GM18507 (cell line): ENCODE results near the gene SYN1.

Experiments
- DNase-seq: peaks from one replicate; pipeline ENCODE4 v3.0.0; 2011; ENCODE audit warnings: low read depth; ENCODE audit not compliant: insufficient read length; ENCODE audit errors: extremely low spot score
- FAIRE-seq: peaks from 2 replicates; lab custom pipeline; 2011; peaks lifted over from hg19 to GRCh38; lab: Jason Lieb, UNC

Gene SYN1

DNA sequence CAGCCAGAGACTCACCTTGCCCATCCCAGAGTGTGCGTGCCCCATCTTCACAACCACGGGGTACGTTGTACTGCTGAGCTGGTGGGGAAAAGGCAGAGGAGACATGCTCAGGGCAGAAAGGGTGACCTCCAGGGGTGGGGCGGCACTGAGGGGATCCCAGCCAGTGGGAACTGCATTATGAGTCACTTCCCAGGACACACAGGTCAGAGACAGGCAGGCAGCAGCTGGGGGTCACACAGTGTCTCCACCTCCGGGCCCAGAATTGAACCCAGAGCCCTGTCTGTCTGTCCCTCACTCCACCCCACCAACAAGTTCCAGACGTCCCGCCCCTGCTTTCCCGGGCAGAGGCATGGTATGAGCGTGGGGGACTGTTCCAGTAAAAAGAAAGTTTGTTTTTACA, 42.2 kb downstream of the SYN1 start:
- no peak for DNase-seq

DNA sequence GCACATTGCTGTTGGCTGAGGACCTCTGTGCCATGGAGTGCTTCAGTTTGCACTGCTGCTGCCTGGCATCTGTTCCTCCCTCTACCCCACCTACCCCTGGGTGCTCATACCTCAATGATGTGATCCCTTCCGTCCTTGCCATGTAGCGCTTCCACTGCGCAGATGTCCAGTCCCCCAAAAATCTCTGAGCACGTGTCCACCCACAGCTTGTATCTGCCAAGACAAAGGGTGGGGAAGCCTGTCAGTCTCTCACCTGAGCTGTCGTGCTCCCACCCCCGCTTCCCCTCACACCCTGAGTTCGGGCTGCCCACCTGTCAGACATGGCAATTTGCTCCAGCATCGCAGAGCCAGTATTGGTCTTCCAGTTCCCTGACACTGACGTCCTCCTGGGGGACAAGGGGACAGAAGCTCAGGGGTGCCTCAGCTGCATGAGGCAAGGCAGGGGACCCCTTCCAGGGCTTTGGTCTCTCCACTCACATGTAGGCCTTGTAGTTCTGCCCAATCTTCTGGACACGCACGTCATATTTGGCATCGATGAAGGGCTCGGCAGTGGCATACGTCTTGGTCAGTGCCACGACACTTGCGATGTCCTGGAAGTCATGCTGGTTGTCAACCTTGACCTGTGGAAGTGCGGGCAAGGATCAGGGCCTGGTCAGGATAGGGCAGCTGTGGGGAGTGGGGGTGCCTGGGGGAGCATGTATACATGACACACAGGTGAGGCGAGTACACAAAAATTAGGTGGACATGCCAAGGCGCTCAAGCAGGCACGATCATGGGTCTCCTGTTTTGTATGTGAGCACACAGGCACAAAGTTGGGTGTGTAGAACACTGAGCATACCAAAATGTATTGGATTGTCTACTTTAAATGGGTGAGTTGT, 43.4 kb downstream of the SYN1 start:
- FAIRE-seq: no peak
- DNase-seq: no peak

More for the DNA sequence above, 42.2 kb downstream of the SYN1 start:
- no peak for FAIRE-seq

DNA sequence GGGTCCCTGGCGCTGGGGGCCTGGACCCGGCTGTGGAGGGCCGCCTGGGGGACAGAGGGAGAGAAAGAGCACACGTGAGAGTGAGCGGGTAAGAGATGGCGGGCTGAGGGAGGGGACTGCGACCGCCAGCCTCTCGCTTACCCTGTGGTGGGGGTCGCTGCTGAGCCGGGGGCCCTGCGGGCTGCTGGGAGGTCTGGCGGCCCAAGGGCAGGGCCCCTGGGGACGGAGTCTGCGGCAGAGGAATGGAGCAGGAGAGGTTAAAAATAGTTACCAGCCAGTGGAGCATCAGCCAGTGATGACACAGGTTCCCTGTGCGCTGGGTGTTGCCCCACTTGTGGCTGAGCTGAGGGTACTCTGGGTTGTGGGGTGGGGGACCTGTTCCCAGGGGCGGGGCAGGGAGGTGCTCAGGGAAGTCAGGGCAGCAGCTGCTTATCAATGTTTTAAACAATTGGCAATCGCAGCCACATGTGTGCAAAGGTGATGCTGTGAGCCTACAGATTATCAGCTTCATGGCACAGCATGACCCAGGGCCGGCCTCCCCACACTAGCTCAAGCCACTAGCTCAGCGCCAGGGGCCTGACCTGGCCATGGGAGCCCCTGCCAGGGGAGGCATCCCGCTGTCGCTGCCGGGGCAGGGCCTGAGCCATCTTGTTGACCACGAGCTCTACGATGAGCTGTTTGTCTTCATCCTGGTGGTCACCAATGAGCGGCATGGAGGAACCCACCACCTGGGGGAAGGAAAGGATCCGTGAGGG, 44.9 kb downstream of the SYN1 start:
- no peak for FAIRE-seq
- no peak for DNase-seq

DNA sequence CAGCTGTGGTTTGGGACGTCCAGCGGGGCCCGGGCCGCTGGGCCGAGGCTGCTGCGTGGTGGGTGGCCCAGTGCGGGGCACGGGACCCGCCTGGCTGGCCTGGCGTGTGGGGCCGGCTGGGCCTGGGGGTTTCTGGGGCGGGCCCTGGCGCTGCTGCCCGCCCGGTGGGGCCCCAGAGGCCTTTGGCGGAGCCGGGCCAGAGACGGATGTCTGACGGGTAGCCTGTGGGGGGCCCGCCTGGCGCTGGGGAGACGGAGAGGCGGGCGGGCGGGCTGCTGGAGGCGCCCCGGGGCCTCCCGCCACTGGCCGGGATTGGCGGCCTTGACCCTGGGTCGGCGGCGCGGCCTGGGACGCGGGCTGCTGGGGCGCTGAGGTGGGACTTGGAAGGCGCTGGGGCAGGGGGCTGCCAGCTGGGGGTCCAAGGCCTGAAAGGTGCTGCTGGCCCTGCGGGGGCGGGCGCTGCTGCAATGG, 45.5 kb downstream of the SYN1 start:
- DNase-seq (no peak), FAIRE-seq (no peak)

DNA sequence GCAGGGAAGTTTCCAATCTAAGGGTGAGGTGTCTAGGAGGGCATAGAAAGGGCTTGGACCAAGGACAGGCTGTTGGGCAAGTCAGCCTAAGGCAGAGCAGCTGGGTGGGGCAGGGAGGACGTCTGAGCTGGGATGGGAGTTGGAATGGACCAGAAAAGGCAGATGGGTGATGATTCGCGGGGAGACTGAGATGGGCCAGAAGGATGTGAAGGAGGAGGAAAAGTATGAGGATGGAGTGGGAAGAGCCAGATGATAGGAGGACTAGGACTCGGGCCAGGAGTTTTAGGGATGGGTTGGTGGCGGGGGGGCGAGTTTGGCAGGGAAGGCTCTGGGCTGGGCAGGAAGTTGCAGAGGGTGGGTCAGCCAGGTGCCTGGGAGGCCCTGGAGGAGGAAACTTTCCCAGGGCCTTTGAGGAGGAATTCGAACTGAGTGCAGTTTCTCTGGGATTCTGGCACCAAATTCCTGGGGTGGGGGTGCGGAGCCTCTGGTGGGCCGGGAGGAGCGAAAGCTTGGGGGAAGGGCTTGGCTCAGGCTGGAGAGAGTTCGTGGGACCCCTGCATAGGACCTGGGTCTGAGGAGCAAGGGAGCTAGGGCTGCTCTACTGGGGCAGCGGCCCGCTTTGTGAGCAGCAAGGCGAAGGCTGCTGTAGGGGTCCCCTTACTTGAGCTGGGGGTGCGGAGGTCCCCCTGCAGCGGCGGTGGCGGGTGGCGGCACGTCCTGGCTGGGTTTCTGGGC, 46.1 kb downstream of the SYN1 start:
- DNase-seq (no peak), FAIRE-seq (no peak)

DNA sequence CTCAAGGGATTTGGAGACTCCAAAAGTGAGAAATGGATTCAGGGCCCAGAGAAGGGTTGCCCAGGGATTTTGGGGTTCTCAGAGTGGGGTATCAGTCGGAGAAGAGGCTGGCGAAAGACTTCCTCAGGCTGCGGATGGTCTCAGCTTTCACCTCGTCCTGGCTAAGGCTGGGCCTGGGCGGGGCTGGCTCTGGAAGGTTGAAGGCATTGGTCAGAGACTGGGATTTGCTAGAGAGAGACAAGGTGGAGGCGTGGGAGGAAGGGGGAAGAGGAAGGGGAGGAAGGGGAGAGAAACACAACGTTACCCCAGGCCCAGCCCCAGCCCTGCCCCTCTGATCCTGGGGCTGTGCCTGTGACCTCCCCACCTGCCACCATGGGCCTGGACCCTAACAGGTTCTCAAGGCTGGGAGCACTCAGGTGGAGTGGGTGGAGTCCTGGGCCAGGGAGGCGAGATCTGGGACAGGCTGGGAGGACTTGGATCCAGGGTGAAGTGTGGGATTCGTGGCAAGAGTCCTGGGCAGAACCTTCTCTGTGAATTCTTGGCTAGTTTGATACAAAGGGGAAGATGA, 46.8 kb downstream of the SYN1 start:
- DNase-seq: no peak
- FAIRE-seq: no peak

DNA sequence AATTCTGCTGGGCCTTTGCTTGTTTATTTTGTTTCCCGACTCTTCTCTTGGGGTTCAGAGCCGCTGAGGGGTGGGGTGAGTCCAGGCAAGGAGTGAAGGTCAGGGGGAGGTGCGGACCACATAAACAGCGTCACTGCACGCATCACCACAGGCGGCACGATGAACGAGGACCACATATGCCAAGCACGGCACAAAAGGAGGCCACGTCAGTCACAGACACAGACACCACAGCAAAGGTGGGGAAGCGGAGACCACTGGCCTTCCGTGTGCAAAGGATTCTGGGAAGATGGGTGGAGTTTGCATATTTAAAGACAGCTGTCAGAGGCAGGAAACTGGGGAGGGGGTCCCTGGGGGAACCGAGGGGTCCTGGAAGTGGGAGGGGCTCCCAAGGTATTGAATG, 47.8 kb downstream of the SYN1 start:
- FAIRE-seq (no peak), DNase-seq (no peak)

DNA sequence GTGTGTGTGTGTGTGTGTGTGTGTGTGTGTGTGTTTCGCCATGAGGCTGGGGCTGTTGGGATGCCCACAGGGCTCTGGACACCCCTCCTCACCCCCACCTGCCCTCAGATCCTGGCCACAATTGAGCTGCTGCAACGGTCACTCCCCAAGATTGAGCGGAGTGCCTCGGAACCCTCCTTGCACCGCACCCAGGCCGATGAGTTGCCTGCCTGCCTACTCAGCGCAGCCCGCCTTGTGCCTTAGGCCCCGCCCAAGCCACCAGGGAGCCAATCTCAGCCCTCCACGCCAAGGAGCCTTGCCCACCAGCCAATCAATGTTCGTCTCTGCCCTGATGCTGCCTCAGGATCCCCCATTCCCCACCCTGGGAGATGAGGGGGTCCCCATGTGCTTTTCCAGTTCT, 48.4 kb downstream of the SYN1 start:
- DNase-seq (no peak), FAIRE-seq (no peak)

DNA sequence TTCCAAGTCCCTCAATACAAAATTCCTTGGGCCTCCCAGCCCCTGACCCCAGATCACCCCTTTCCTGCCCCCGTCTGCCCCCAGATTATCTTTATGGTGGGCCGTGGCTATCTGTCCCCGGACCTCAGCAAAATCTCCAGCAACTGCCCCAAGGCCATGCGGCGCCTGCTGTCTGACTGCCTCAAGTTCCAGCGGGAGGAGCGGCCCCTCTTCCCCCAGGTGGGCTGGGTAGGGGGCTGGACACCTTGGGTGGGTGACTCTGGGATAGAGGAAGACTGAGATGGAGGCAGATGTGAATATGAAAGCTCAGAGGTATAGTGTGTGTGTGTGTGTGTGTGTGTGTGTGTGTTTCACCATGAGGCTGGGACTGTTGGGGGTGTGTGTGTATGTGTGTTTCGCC, 48.9 kb downstream of the SYN1 start:
- DNase-seq: no peak
- no peak for FAIRE-seq

DNA sequence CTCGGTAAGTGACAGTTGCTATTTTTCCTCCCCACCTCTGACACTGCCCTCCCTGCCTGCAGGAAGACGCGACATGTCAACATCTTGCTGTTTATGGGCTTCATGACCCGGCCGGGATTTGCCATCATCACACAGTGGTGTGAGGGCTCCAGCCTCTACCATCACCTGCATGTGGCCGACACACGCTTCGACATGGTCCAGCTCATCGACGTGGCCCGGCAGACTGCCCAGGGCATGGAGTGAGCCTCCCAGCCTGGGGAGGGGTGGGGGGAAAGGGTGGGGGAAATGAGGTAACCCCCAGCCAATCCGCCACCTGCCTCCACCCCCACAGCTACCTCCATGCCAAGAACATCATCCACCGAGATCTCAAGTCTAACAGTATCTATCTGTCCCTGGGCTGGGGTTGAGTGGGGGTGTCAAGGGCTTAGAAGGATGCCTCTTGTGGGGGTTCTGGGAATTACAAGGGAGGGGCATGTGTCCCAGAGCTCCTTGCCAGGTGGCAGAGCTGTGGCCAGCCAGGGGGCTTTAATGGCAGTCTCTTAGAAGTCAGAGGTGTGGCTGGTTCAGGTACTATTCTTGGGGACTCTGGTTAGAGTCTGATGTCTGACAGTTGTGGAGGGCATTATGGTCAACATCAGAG, 50.9 kb downstream of the SYN1 start:
- FAIRE-seq (no peak), DNase-seq (no peak)

DNA sequence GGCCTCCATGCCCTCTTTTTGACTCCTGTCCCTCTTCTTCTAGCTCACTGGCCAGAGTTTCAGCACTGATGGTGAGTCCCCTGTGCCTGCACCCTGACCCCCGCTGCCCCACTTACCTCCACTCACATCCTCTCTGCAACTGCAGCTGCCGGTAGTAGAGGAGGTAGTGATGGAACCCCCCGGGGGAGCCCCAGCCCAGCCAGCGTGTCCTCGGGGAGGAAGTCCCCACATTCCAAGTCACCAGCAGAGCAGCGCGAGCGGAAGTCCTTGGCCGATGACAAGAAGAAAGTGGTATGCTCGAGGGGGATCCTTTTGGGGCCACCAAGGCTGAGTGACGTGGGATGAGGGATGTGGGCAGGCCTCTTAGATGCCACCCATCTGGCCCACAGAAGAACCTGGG, 52.8 kb downstream of the SYN1 start:
- DNase-seq (no peak), FAIRE-seq (no peak)

DNA sequence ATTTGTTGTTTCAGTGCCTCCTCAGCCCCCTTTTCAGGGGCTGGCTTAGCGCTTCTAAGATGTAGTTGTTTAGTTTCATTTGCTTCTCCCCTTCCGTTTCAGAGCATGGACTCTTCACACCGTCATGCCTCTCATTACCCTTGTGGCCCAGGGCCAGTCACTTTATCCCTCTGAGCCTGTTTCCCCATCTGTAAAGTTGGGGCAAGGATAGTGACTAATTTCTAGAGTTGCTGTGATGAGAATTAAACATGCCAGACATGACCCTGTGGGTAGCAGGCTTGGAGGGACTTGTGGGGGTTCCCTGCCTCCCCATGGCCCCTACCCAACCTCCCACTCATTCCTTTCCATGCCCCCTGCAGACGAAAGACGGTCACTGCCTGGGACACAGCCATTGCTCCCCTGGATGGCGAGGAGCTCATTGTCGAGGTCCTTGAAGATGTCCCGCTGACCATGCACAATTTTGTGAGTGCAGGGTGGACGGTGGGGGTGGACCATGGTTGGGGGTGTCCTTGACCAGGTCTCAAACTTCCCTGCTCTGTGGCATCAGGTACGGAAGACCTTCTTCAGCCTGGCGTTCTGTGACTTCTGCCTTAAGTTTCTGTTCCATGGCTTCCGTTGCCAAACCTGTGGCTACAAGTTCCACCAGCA, 55.1 kb downstream of the SYN1 start:
- FAIRE-seq (no peak), DNase-seq (no peak)

DNA sequence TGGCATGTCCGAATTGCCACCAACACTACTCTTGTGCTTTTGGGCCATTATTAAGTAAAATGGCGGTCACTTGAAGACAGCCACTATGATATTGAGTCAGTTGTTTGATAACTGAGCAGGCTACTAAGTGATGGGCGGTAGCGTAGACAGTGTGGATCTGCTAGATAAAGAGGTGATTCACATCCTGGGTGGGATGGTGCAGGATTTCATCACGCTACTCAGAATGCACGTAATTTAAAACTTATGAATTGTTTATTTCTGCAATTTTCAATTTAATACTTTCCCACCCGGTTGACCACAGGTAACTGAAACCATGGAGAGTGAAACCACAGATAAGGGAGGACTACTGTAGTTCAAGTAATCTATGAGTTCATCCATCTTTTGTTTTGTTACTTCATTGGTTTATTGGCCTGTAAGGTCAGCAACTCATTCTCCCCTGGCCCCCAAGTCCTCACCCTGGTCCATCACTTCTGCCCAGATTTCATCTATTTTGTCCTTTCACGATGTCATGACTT, 55.8 kb downstream of the SYN1 start:
- DNase-seq: no peak
- FAIRE-seq: no peak

DNA sequence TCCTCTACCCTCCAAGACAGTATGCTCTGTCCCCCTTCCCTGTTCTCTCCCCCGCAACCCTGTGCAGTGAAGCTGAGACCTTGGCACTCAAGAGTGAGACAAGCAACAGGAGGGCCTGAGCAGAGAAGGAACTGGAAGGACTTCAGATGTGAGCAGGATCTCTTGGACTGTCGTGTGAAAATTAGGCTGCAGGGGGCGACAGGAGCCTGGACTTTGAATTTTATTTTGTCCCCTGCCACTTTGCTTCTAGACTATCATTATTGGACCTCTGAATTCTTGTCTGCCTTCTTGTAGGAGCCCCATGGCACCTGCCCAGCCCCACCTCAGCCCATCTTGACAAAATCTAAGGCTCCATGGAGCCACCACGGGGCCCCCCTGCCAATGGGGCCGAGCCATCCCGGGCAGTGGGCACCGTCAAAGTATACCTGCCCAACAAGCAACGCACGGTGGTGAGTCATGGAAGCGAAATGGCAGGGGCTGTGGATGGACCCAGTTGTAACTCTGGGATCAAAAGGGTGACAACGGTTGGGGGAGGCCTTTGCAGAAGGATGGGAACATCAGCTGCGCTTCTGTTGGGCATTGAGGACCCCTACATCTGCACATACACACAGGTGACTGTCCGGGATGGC, 56.9 kb downstream of the SYN1 start:
- DNase-seq (no peak), FAIRE-seq (peak; percentile 77)

DNA sequence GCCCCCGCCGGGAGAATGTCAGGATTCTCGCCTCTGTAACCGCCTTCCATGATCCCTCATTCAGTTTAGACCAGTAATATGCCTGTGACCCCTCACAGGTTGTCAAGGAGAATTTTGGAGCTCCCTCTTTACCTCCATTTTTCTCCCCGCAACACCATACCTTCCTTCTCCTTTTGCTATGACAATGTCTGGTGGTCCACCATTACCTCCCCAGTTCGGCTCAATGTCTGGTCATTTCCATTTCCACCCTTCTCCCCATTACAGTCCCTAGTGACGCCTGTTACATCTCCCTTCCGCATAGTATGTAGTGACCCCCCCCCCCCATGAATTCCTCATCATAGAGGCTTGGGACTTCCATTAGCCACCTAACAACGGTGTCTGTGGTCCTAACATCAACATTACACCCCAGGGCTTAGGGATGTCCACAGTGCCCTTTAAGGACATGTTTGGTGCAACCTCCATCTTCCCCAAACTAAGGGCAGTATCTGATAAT, 58.0 kb downstream of the SYN1 start:
- DNase-seq: no peak
- no peak for FAIRE-seq

DNA sequence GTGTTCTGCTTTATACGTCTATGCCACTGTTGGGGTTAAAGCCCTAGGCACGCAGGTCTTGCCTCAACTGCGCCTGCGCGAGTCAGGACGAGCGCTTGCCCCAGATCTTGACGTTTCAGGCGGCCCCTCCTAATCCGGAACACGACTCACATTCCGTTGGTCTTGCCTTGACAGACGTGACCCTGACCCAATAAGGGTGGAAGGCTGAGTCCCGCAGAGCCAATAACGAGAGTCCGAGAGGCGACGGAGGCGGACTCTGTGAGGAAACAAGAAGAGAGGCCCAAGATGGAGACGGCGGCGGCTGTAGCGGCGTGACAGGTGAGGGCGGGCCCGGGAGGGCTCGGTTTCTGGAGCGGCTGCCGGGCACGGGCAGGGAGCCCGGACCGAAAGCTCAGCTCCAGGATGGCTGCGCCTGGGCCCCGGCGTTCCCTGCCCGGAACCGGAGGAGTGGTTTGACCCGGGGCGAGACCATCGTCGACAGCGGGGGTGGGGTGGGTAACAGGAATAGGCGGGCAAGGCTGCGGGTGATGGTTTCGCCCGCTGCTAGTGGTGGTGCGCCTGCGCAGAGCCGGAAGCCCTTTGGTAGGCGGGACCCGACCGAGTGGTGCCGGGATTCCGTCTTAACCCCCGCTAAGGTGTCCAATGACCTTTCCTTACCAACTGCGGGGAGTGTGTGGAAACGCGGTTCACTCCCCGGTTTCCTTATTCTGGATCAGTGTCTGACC, 58.6 kb downstream of the SYN1 start, which contains the start of gene ARAF:
TSS of gene ARAF (plus strand) at position 272 of the 725 bp plus-strand sequence. CDS start 1,763 bp downstream, outside the sequence.
- DNase-seq: peak; percentile 75
- peak; percentile 100 for FAIRE-seq

DNA sequence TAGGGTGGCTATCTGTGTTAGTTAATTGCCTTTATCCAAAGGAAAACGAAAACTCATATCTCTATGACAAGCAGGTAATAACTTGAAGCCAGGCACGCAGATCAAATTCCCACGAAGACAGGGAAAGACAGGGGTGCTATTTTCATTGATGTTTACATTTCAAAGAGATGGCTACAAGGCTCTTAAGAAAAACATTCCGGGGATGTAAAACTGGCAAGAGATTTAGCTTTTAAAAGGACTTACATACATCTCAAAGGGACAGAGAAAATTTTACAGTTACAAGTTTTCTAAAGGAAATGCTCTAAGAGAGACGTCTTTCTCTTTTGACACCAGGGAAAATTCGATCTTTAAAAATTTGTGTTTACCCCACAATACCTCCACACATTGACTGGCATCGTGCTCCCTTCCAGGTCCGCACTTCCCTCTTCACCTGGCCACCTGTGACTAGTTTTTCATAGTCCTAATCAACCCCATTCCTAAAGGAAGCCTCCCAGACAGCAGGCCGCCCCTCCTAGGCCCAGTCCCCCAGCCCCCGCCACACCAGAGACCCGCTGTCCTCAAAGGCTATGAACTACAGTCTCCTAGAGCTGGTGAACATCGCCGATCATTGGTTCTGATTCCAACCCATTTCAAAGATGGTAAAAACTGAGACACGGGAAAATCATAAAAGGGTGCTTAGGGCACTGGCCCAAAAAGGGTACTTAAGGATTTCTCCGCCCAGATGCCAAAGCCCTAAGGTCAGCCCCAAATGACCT, 59.3 kb downstream of the SYN1 start:
- DNase-seq (no peak), FAIRE-seq (peak; percentile 60)
